ENCODE results near the gene BAAT. TPM values are rescaled to one million over a fixed set of nuclear protein-coding genes. Genes with fewer than 3 reads are reported as not detected.

The BAAT gene
- total RNA-seq, 1 donor from 2014 or later: not detected

- H3K36me3 ChIP-seq (ENCODE audit: control insufficient read depth, insufficient read depth, low read length): no peaks in the 10 kb centered on the region
- H3K27me3 ChIP-seq (ENCODE audit: control insufficient read depth, insufficient read depth, low read length): no peaks in the 10 kb centered on the region
- H3K4me3 ChIP-seq (ENCODE audit: low read depth, low read length): no peak overlapping the region
- TF ChIP-seq CTCF (IDR thresholded peaks at IDR 0.05; ENCODE audit: insufficient read depth, low read length, poor library complexity, severe bottlenecking): no peak
- no peak for DNase-seq (ENCODE audit: low read depth)
These were observed 2.9 kb downstream of the BAAT start for GRCh38 chr9:101381833-101382342.

- TF ChIP-seq CTCF (IDR thresholded peaks at IDR 0.05; ENCODE audit: insufficient read depth, low read length, poor library complexity, severe bottlenecking): no peak
- DNase-seq (ENCODE audit: low read depth): no peak
- no peaks in the 10 kb centered on the region for H3K27me3 ChIP-seq (ENCODE audit: control insufficient read depth, insufficient read depth, low read length)
- no peaks in the 10 kb centered on the region for H3K36me3 ChIP-seq (ENCODE audit: control insufficient read depth, insufficient read depth, low read length)
- no peak overlapping the region for H3K4me3 ChIP-seq (ENCODE audit: low read depth, low read length)
These were observed 3.7 kb downstream of the BAAT start for GRCh38 chr9:101381118-101381517.

- H3K36me3 ChIP-seq (ENCODE audit: control insufficient read depth, insufficient read depth, low read length): no peaks in the 10 kb centered on the region
- no peak for TF ChIP-seq CTCF (IDR thresholded peaks at IDR 0.05; ENCODE audit: insufficient read depth, low read length, poor library complexity, severe bottlenecking)
- H3K27me3 ChIP-seq (ENCODE audit: control insufficient read depth, insufficient read depth, low read length): no peaks in the 10 kb centered on the region
- H3K4me3 ChIP-seq (ENCODE audit: low read depth, low read length): no peak overlapping the region
- DNase-seq (ENCODE audit: low read depth): no peak
These were observed 4.5 kb downstream of the BAAT start for GRCh38 chr9:101380295-101380694.

GRCh38 chr9:101376111-101376848, 8.5 kb downstream of the BAAT start:
- TF ChIP-seq CTCF (IDR thresholded peaks at IDR 0.05; ENCODE audit: insufficient read depth, low read length, poor library complexity, severe bottlenecking): no peak
- Histone ChIP-seq H3K27me3 (ENCODE audit: control insufficient read depth, insufficient read depth, low read length) (no peaks in the 10 kb centered on the region), H3K4me3 (ENCODE audit: low read depth, low read length) (no peak overlapping the region), H3K36me3 (ENCODE audit: control insufficient read depth, insufficient read depth, low read length) (no peaks in the 10 kb centered on the region)
- no peak for DNase-seq (ENCODE audit: low read depth)

- Histone ChIP-seq H3K36me3 (ENCODE audit: control insufficient read depth, insufficient read depth, low read length) (no peaks in the 10 kb centered on the region), H3K4me3 (ENCODE audit: low read depth, low read length) (no peak overlapping the region), H3K27me3 (ENCODE audit: control insufficient read depth, insufficient read depth, low read length) (no peaks in the 10 kb centered on the region)
- TF ChIP-seq CTCF (IDR thresholded peaks at IDR 0.05; ENCODE audit: insufficient read depth, low read length, poor library complexity, severe bottlenecking): no peak
- no peak for DNase-seq (ENCODE audit: low read depth)
These were observed 9.3 kb downstream of the BAAT start for GRCh38 chr9:101375546-101375945.
